Stimulated activated CD8-positive, alpha-beta memory T cell treated with anti-CD3 and anti-CD28 coated beads, Interleukin-7, amount 100 ng/mL, for 1 hour (primary cell): ENCODE measurements around the gene SUN1.
"Not testable (repeated sequence)": the region's sequence is repeated elsewhere in the genome, so short reads cannot be mapped to it uniquely, and the experiment has no call there.

Experiments used
- DNase-seq, 2 donors: peaks; one replicate each; pipeline ENCODE4 v3.0.0-alpha.2; 2020; ENCODE audit warnings: low read depth in 2 of 2

The SUN1 gene, protein sequence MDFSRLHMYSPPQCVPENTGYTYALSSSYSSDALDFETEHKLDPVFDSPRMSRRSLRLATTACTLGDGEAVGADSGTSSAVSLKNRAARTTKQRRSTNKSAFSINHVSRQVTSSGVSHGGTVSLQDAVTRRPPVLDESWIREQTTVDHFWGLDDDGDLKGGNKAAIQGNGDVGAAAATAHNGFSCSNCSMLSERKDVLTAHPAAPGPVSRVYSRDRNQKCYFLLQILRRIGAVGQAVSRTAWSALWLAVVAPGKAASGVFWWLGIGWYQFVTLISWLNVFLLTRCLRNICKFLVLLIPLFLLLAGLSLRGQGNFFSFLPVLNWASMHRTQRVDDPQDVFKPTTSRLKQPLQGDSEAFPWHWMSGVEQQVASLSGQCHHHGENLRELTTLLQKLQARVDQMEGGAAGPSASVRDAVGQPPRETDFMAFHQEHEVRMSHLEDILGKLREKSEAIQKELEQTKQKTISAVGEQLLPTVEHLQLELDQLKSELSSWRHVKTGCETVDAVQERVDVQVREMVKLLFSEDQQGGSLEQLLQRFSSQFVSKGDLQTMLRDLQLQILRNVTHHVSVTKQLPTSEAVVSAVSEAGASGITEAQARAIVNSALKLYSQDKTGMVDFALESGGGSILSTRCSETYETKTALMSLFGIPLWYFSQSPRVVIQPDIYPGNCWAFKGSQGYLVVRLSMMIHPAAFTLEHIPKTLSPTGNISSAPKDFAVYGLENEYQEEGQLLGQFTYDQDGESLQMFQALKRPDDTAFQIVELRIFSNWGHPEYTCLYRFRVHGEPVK

DNA sequence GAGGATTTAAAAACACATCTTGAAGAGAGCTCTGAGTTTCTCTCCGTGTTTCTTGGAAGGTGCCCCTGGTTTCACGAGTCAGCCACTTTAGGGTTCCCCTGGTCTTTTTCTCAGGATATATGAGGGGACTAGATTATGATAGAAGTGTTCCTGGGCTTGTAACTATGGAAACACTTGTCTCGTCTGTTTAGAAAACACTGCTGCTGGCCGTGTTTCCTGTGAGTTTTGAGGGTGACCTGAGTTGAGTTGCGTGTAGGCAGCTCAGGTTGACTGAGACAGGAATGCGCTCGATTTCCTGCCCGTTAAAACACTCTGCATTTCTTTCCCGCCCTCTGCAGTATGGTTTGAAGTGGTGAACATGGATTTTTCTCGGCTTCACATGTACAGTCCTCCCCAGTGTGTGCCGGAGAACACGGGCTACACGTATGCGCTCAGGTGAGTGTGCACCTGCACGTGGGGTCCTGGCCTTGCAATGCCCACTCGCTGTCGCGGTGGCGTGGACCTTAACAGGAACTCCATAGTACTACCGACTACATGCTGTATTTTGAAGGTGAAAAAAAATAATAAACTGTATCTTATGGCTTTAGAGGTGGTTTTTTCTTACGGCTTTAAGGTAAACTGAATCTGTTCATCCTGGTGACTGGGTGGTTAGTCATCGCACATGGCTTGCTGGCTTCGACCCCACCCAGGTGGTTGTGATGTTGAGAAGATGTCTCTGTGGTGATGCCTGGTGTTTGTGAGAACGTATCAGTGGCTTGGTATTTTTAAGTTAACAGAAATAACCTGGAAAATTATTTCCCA is at the start of gene SUN1:
Gene SUN1 (plus strand): TSS at position 310 of the 801 bp plus-strand sequence. CDS start 49 bp downstream, at position 359.
- DNase-seq: peak; percentile 32 to 41

DNA sequence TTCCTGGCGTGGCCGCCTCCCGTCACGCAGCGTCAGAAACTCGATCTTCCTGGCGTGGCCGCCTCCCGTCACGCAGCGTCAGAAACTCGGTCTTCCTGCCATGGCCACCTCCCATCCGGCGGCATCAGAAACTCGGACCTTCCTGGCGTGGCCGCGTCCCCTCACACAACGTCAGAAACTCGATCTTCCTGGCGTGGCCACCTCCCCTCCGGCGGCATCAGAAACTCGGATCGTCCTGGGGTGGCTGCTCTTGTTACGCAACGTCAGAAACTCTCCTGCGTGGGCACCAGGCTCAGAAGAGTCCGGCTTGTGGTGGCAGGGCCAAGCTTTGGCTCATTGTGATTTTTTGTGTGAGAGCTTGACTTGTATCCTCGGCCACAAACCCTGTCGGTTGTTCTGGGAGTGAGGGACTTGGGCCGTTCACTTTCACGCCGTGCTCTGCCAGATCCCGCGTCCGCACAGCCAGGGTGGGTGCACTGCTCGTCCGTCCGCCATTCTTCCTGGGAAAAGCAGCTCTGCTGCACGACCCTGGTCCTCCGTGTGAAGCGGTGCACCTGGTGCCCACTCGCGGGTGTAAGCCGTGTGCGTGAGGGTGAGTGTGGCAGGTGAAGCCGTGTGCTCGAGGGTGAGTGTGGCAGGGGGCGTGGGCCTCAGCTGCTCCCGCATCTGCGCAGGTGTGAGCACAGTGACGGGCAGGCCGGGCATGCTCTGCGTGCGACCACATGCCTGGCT is 49.4 kb upstream of the SUN1 start:
- DNase-seq: no peak

- DNase-seq: no peak
These were observed 48.5 kb upstream of the SUN1 start for GRCh38 chr7:783556-784490.

DNA sequence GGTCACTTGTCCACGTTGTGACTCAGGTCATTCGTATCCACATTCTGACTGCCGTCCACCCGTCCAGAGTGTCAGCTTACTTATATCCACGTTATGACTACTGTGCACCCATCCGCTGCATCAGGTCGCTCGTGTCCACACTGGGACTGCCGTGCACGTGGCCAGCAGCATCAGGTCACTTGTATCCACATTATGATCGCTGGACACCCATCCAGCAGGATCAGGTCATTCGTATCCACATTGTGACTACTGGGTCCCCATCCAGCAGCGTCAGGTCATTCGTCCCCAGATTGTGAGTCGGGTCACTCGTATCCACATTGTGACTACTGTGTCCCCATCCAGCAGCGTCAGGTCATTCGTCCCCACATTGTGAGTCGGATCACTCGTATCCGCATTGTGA is 47.3 kb upstream of the SUN1 start:
- no peak for DNase-seq

DNA sequence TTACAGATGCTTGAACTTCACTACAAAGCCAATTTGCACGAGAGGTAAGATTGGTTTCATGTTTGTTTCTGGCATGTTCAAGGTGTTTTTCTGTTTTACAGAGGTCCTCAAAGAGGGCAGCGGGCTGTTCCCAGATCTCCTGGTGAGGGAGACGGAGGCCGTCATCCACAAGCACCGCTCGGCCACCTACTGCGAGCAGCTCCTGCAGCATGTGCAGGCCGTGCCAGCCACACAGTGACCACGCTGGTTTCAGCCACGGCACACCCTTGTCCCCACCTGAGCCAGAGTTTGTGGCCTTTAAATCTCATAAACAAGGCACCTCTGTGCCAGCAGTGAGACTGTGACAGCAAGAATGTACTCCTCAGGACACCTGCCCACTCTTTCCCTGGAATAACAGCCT is 46.9 kb upstream of the SUN1 start:
- no peak for DNase-seq

- DNase-seq: peak; percentile 32 to 60
These were observed 45.6 kb upstream of the SUN1 start for GRCh38 chr7:786472-787255.

GRCh38 chr7:787332-788240 is 44.7 kb upstream of the SUN1 start:
- no peak for DNase-seq

DNA sequence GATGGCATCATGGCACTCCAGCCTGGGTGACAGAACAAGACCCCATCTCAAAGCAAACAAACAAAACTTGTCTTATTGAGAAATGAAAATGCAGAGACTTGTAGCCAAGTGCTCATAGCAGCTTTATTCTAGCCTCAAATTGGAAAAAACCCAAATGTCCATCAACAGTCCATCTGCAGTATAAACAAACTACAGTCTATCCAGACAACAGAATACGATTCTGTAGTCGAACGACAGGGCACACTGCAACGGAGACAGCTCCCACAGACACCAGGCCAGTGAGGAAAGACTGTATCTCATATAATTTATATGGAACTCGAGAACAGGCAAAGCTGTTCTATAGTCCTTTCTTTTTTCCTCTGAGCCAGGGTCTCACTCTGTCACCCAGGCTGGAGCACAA is 40.8 kb upstream of the SUN1 start:
- DNase-seq: no peak

DNA sequence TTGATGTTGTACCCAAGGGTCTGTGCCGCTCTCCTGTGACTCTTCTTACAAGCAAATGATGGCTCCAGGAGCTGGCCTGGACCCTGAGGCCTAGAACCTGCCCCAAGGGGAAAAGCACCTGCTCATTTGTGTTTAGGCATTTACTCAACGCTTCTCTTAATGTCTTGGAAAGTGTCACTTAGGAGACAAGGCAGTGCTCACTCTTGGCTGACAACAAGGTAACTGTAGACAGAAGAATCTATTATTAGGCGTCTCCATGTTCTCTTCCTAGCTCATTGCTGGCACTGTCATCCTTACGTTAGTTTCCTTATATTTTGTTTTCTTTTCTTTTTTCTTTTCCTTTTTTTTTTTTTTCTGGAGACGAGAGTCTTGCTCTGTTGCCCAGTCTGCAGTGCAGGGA is 38.1 kb upstream of the SUN1 start:
- no peak for DNase-seq

DNA sequence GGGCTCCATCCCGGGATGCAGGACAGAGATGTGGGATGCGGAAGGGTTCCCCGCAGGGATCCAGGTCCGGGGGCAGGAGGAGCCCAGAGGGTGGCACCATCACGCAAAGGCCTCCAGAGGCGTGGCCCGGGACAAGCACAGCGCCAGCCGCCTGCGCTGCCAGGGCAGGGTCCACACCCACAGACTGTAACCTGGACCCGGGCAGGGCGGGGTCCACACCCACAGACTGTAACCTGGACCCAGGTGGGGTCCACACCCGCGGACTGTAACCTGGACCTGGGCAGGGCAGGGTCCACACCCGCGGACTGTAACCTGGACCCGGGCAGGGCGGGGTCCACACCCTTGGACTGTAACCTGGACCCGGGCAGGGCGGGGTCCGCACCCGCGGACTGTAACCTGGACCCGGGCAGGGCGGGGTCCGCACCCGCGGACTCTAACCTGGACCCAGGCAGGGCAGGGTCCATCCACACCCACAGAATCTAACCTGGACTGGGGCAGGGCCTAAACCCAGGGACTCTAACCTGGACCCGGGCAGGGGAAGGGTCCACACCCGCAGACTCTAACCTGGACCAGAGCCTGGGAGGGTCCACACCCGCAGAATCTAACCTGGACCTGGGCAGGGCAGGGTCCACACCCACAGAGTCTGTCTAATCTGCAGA is 37.5 kb upstream of the SUN1 start:
- DNase-seq: no peak

DNA sequence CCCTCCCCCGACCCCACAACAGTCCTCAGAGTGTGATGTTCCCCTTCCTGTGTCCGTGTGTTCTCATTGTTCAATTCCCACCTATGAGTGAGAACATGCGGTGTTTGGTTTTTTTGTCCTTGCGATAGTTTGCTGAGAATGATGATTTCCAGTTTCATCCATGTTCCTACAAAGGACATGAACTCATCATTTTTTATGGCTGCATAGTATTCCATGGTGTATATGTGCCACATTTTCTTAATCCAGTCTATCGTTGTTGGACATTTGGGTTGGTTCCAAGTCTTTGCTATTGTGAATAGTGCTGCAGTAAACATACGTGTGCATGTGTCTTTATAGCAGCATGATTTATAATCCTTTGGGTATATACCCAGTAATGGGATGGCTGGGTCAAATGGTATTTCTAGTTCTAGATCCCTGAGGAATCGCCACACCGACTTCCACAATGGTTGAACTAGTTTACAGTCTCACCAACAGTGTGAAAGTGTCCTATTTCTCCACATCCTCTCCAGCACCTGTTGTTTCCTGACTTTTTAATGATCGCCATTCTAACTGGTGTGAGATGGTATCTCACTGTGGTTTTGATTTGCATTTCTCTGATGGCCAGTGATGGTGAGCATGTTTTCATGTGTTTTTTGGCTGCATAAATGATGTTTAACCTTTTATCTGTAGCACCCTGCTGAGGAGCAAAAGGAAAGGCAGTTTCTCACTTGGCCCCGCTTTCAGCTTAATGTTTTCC is 35.7 kb upstream of the SUN1 start:
- DNase-seq: not testable (repeated sequence)

- no peak for DNase-seq
These were observed 33.3 kb upstream of the SUN1 start for GRCh38 chr7:798921-799470.

DNA sequence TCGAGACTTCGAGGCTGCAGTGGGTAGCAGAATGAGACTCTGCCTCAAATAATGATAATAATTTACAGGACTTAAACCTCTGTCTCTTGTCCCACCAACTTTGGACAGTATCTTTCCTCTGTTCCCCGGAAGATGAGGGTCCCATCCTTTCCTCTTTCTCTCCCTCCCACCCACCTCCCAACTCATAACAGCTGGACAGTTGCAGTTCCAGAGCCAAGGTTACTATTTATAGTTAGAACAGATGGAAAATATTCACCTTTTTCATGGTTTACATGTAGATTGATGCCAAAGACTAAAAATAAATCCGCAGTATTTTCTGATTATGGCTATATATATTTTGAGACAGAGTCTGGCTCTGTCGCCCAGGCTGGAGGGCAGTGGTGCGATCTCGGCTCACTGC is 31.6 kb upstream of the SUN1 start:
- DNase-seq: no peak

GRCh38 chr7:801351-801750 is 30.9 kb upstream of the SUN1 start:
- DNase-seq: not testable (repeated sequence)

DNA sequence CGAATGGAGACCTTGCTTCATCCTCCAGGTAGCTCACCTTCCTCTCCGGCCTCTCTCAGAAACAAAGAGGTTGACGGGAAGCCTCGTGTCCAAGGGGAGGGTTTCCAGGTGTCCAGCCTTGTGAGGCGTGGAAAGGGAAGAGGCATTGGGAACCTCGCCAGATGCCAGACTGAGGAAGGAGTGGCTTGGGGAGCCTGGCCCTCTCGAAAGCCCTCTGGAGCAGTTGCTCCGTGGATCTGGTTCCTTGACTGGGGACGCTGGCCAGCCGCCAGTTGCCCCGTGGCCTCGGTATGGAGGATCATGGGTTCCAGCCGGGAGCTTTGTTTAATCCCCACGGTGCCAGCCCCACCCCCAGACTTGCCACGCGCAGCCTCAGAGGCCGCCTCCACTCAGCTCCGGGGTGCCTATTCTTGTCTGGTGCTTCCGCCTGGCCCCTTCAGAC is 30.3 kb upstream of the SUN1 start:
- DNase-seq: no peak

DNA sequence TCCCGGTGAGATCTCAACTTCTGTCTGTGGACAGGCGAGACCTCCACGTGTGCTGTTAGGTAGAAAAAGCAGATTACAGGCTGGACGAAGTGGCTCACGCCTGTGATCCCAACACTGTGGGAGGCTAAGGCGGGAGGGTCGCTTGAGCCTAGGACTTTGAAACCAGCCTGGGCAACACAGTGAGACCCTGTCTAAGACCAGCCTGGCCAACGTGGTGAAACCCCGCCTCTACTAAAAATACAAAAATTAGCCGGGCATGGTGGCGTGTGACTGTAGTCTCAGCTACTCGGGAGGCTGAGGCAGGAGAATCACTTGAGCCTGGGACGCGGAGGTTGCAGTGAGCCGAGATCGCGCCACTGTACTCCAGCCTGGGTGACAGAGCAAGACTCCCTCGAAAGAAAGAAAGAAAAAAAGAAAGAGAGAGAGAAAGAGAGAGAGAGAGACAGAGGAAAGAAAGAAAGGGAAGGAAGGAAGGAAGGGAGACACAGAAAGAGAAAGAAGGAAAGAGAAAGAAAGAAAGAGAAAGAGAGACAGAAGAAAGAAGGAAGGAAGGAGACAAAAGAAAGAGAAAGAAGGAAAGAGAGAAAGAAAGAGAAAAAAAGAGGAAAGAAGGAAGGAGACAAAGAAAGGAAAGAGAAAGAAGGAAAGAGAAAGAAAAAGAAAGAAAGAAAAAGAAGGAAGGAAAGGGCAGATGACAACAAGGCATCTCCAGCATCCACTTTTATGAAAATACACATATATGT is 29.6 kb upstream of the SUN1 start:
- DNase-seq: no peak
